ENCODE results near the gene DPY19L1.

DNA sequence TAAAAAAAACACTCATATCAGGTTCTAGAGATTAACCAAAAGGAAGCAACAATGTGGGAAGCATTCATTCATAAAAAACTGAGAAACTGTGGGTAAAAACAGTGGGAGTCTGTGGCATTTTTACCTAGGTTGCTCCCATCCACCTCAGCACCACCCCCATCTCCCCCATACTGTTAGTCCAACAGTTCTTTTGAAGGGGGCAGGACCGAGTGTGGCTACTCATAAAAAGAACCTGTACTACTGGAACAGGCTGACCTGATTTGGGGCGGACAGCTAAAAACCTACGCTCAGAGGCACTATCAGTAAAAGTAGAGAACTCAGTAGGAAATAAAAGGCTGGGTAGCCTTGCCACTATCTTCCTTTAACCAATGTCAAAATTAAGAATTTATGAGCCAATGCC lies 84.5 kb downstream of the DPY19L1 start:
- TF ChIP-seq, protein P1, sequence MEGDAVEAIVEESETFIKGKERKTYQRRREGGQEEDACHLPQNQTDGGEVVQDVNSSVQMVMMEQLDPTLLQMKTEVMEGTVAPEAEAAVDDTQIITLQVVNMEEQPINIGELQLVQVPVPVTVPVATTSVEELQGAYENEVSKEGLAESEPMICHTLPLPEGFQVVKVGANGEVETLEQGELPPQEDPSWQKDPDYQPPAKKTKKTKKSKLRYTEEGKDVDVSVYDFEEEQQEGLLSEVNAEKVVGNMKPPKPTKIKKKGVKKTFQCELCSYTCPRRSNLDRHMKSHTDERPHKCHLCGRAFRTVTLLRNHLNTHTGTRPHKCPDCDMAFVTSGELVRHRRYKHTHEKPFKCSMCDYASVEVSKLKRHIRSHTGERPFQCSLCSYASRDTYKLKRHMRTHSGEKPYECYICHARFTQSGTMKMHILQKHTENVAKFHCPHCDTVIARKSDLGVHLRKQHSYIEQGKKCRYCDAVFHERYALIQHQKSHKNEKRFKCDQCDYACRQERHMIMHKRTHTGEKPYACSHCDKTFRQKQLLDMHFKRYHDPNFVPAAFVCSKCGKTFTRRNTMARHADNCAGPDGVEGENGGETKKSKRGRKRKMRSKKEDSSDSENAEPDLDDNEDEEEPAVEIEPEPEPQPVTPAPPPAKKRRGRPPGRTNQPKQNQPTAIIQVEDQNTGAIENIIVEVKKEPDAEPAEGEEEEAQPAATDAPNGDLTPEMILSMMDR (conservative IDR thresholded peaks at IDR 0.05; ENCODE audit: low read depth, low read length): no peak
- no peak for TF ChIP-seq EZH2 (IDR thresholded peaks at IDR 0.05; ENCODE audit: borderline replicate concordance, low read depth, low read length, poor library complexity, severe bottlenecking)

Data from A673 (cell line).